B cell (primary cell): ENCODE data around the gene SGPP2.

Experiments
- EZH2 ChIP-seq: IDR thresholded peaks from 2 replicates; pipeline ENCODE4 v1.6.1; 2012; ENCODE audit warnings: borderline replicate concordance, low read depth, mild to moderate bottlenecking, moderate library complexity, low read length; ENCODE audit not compliant: insufficient read depth, poor library complexity, severe bottlenecking
- TF ChIP-seq, protein P1 (sequence below): fragments of 200-600 bp; IDR thresholded peaks from one replicate; pipeline ENCODE4 v1.8.0; 2022; ENCODE audit warnings: antibody characterized with exemption, mild to moderate bottlenecking

DNA sequence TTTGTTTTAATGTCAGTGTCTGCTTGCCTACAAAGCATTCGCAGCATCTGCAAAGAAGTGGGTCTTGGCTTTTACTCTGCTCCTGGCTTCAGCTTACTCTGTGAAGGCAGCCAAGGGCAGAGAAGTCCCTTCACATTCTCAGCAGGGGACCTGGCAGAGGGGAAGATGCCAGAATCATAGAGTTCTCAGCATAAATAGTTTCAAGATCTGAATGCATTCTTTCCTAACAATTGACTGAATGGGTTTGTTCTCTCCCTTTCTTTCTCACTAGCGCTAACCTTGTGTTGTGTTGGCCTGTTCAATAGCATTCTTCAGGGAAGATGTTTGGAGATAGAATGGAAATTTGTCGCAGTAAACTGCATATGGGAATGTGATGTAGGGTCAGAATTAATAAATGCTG lies 124.6 kb downstream of the SGPP2 start:
- TF ChIP-seq, protein P1, sequence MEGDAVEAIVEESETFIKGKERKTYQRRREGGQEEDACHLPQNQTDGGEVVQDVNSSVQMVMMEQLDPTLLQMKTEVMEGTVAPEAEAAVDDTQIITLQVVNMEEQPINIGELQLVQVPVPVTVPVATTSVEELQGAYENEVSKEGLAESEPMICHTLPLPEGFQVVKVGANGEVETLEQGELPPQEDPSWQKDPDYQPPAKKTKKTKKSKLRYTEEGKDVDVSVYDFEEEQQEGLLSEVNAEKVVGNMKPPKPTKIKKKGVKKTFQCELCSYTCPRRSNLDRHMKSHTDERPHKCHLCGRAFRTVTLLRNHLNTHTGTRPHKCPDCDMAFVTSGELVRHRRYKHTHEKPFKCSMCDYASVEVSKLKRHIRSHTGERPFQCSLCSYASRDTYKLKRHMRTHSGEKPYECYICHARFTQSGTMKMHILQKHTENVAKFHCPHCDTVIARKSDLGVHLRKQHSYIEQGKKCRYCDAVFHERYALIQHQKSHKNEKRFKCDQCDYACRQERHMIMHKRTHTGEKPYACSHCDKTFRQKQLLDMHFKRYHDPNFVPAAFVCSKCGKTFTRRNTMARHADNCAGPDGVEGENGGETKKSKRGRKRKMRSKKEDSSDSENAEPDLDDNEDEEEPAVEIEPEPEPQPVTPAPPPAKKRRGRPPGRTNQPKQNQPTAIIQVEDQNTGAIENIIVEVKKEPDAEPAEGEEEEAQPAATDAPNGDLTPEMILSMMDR: no peak
- no peak for TF ChIP-seq EZH2
